Breast epithelium (tissue), 4 donors: ENCODE results near the gene NCKAP5. TPM values are rescaled to one million over a fixed set of nuclear protein-coding genes. Genes with fewer than 3 reads are reported as not detected.

ENCODE experiments used
- DNase-seq, 2 donors: peaks; one replicate each; pipeline ENCODE4 v3.0.0-alpha.2; 2019; ENCODE audit warnings: low spot score in 2 of 2
- H3K27ac ChIP-seq, 2 donors: fragments of 200-600 bp; sonication (generic) in 1 of 2; one replicate each; pipeline ENCODE4 v1.5.1; 2016 to 2019; ENCODE audit warnings: mild to moderate bottlenecking in 1 of 2
- H3K27me3 ChIP-seq, 2 donors: fragments of 200-600 bp; sonication (generic) in 1 of 2; one replicate each; pipeline versions ENCODE4 v1.5.1 to v1.6.0; 2017 to 2019; ENCODE audit warnings: control low read depth in 1 of 2, mild to moderate bottlenecking in 1 of 2
- H3K36me3 ChIP-seq: fragments of 200-600 bp; one replicate; pipeline ENCODE4 v1.5.1; 2019
- H3K4me1 ChIP-seq, 2 donors: fragments of 200-600 bp; sonication (generic); one replicate each; pipeline ENCODE4 v1.5.1; 2016 to 2019; ENCODE audit warnings: control low read depth in 1 of 2
- H3K4me3 ChIP-seq, 3 donors: fragments of 200-600 bp; sonication (generic); 1 replicate in 2 of 3; 2 replicates in 1 of 3; pipeline ENCODE4 v1.5.1; 2016 to 2019; ENCODE audit warnings: mild to moderate bottlenecking in 3 of 3, moderate library complexity in 2 of 3
- H3K9me3 ChIP-seq, 2 donors: fragments of 200-600 bp; sonication (generic) in 1 of 2; one replicate each; pipeline ENCODE4 v1.5.1; 2016 to 2019; ENCODE audit warnings: control low read depth in 1 of 2
- CTCF ChIP-seq, 3 donors: fragments of 450-650 bp; IDR thresholded peaks; one replicate each; pipeline ENCODE4 v1.5.1; 2016 to 2017; ENCODE audit warnings: antibody characterized with exemption in 3 of 3, mild to moderate bottlenecking in 3 of 3, moderate library complexity in 3 of 3
- POLR2A ChIP-seq: fragments of 450-650 bp; IDR thresholded peaks from one replicate; pipeline ENCODE4 v1.6.1; 2016; ENCODE audit warnings: antibody characterized with exemption, mild to moderate bottlenecking, moderate library complexity
- POLR2AphosphoS5 ChIP-seq, 3 donors: sonication (generic); formaldehyde crosslinking; IDR thresholded peaks; one replicate each; pipeline ENCODE4 v1.6.1; 2017; ENCODE audit warnings: antibody characterized with exemption in 3 of 3
- intact Hi-C: fragments of 100-400 bp; cut with DNase I; formaldehyde crosslinking; loops from one replicate; pipeline ENCODE4 v1.15.1; 2023; ENCODE audit warnings: low total_unique reads
- total RNA-seq, 3 donors: library from RNA; depleted of rRNA; stranded (reverse); fragments of >200 nt; gene quantifications; one replicate each; pipeline ENCODE4 v1.1.0, GENCODE V29; 2016

Gene NCKAP5
- total RNA-seq, 3 donors from 2014 or later: 1.1 to 10.5 (median 6.1) TPM

DNA sequence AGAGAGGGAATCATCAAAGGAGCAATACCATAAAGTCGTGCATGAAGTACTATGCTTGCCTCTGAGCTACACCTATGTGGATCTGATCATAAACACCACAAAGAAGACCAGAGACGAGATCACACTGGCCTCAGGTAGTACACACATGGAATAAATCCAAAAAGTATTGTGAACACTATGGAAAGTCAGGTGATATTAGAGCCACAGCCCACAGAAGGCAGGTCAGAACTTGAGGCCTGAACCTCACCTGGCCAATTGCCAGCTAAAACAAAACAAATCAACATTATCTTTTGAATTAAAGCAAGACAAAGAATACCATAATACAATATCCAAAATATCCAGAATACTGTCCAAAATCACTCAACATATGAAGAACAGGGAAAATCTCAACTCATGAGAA is 371.1 kb downstream of the NCKAP5 start:
- Histone ChIP-seq H3K36me3 (no peaks in the 10 kb centered on the region), H3K27ac (no peak overlapping the region), H3K27me3 (no peaks in the 10 kb centered on the region), H3K4me3 (no peak overlapping the region), H3K9me3 (peaks cover 0 to 5% of the 10 kb centered on the region in 2 donors), H3K4me1 (no peaks in the 10 kb centered on the region)
- intact Hi-C loops: no loop called here
- no peak for DNase-seq
- TF ChIP-seq POLR2AphosphoS5 (IDR thresholded peaks at IDR 0.05): no peak
- no peak for TF ChIP-seq CTCF (IDR thresholded peaks at IDR 0.05)
- no peak for TF ChIP-seq POLR2A

- H3K36me3 ChIP-seq: no peaks in the 10 kb centered on the region
- intact Hi-C loops: no loop called here
- H3K27ac ChIP-seq: no peak overlapping the region
- no peaks in the 10 kb centered on the region for H3K4me1 ChIP-seq
- TF ChIP-seq CTCF (IDR thresholded peaks at IDR 0.05) (no peak), POLR2AphosphoS5 (IDR thresholded peaks at IDR 0.05) (no peak), POLR2A (no peak)
- DNase-seq: no peak
- no peak overlapping the region for H3K4me3 ChIP-seq
- H3K9me3 ChIP-seq: peaks cover 0 to 5% of the 10 kb centered on the region in 2 donors
- no peaks in the 10 kb centered on the region for H3K27me3 ChIP-seq
Observed at GRCh38 chr2:133194777-133195335, 373.4 kb downstream of the NCKAP5 start.

DNA sequence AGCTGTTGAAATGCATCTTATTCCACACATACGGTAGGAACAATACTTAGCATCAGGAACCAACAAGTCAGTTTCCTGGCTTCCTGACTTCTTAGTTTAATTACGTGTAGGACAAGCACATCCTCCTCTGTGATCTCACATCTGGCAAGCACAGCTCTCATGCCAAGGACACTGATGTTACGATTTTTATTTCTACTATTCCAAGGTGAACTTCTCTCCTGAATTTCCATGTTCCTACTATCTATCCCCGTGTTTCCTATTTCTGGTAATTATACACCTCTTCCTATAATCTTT is 374.0 kb downstream of the NCKAP5 start:
- intact Hi-C loops: no loop called here
- H3K4me1 ChIP-seq: no peaks in the 10 kb centered on the region

DNA sequence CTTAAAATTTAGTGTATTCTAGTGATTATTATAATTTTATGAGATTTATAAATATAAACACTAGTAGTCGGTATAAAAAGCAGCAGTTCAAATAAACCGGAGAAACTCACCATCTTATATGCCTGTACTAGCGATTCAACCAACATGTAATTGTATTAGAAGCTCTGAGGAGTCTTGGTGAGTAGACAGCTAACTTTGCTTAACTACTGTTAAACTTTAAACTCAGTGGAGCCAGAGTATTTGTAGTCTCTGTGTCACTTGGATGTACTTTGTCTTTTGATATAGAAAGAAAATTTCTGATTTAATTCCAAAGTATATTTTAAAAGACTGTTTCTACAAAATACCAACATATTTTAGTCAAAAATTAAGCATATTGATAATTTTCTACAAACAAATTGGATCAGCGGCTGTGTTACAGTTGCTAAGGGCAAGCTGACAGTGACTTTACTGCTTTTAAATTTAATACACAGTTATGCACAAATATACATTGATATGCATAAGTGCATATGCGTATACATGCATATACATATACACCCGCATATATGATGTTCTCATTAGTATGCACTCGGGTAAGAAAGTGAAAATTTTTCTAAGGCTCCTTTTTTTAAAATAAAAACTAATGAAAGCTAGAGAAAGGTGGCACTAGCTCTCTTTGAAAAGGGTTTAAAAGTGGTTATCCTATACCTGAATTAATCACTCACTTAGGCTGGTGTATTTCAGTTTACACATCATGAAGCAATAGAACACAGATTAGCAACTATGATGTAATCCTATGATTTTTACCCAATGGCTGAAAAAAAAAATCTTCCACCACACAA is 374.5 kb downstream of the NCKAP5 start:
- no peak for TF ChIP-seq POLR2A
- Histone ChIP-seq H3K9me3 (peaks cover 0 to 5% of the 10 kb centered on the region in 2 donors), H3K27me3 (no peaks in the 10 kb centered on the region), H3K27ac (no peak overlapping the region), H3K4me3 (no peak overlapping the region), H3K36me3 (no peaks in the 10 kb centered on the region), H3K4me1 (no peaks in the 10 kb centered on the region)
- no peak for DNase-seq
- intact Hi-C loops: no loop called here

More for the DNA sequence above, 374.0 kb downstream of the NCKAP5 start:
- H3K27ac ChIP-seq: no peak overlapping the region
- no peak overlapping the region for H3K4me3 ChIP-seq
- no peaks in the 10 kb centered on the region for H3K36me3 ChIP-seq
- TF ChIP-seq POLR2AphosphoS5 (IDR thresholded peaks at IDR 0.05) (no peak), CTCF (IDR thresholded peaks at IDR 0.05) (no peak), POLR2A (no peak)
- no peaks in the 10 kb centered on the region for H3K27me3 ChIP-seq
- H3K9me3 ChIP-seq: peaks cover 0 to 5% of the 10 kb centered on the region in 2 donors
- no peak for DNase-seq

DNA sequence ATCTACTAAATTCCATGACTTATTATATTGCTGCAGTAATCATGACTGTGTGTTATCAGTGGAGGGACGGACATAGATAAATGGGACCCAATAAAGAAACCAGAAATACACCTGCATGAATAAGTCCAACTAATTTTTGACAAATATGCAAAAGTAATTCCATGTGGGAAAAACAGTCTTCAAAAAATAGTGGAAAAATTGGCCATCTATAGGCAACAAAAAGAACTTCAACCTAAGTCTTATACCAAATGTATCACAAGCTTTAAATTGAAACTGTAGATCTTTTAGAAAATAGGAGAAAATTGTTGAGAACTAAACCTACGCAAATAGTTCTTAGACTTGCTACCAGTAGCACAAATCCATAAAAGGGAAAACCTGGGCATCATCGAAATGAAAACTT is 376.2 kb downstream of the NCKAP5 start:
- no peak overlapping the region for H3K27ac ChIP-seq
- H3K9me3 ChIP-seq: peaks cover 0 to 5% of the 10 kb centered on the region in 2 donors
- H3K27me3 ChIP-seq: no peaks in the 10 kb centered on the region
- no peaks in the 10 kb centered on the region for H3K36me3 ChIP-seq
- no peak overlapping the region for H3K4me3 ChIP-seq
- intact Hi-C loops: no loop called here
- no peaks in the 10 kb centered on the region for H3K4me1 ChIP-seq
- DNase-seq: no peak
- no peak for TF ChIP-seq CTCF (IDR thresholded peaks at IDR 0.05)
- TF ChIP-seq POLR2A: no peak
- TF ChIP-seq POLR2AphosphoS5 (IDR thresholded peaks at IDR 0.05): no peak
